MCF 10A (cell line): ENCODE results near the gene SPPL3. TPM values are rescaled to one million over a fixed set of nuclear protein-coding genes. Genes with fewer than 3 reads are reported as not detected.
"Not testable (repeated sequence)": the region's sequence is repeated elsewhere in the genome, so short reads cannot be mapped to it uniquely, and the experiment has no call there.

ENCODE experiments used
- BruUV-seq: library from RNA; stranded (reverse); fragments of 400-500 nt; replicated peaks from 2 replicates; lab custom pipeline; 2021; lab: Mats Ljungman, UMichigan
- CTCF ChIA-PET: fragments of 300-600 bp; sonication (Branson Sonifier 250); formaldehyde crosslinking; extraction: SDS; loops from one replicate; lab custom pipeline; 2021; ENCODE audit warnings: antibody characterized with exemption, inconsistent platforms; lab: Yijun Ruan, JAX
- POLR2A ChIA-PET: fragments of 300-600, 350-650 bp; sonication (Branson Sonifier 250); formaldehyde crosslinking; extraction: SDS; loops from one replicate; lab custom pipeline; 2020; ENCODE audit warnings: antibody characterized with exemption, inconsistent platforms; lab: Yijun Ruan, JAX
- DNase-seq: peaks from one replicate; pipeline ENCODE4 v3.0.0-alpha.2; 2018; ENCODE audit not compliant: unreplicated experiment
- H3K27ac Mint-ChIP-seq: one replicate; pipeline ENCODE4 v1.8.0; 2022; ENCODE audit warnings: mild to moderate bottlenecking, low read depth, mixed read lengths; ENCODE audit not compliant: unreplicated experiment
- H3K27me3 Mint-ChIP-seq: one replicate; pipeline ENCODE4 v1.8.0; 2022; ENCODE audit warnings: mixed read lengths; ENCODE audit not compliant: insufficient read depth, unreplicated experiment
- H3K36me3 Mint-ChIP-seq: one replicate; pipeline ENCODE4 v1.8.0; 2022; ENCODE audit warnings: mild to moderate bottlenecking, moderate library complexity, mixed read lengths; ENCODE audit not compliant: insufficient read depth, unreplicated experiment
- H3K4me1 Mint-ChIP-seq: one replicate; pipeline ENCODE4 v1.8.0; 2022; ENCODE audit warnings: mixed read lengths; ENCODE audit not compliant: insufficient read depth, unreplicated experiment
- H3K4me3 Mint-ChIP-seq: one replicate; pipeline ENCODE4 v1.8.0; 2022; ENCODE audit warnings: mild to moderate bottlenecking, moderate library complexity, mixed read lengths; ENCODE audit not compliant: unreplicated experiment
- H3K9me3 Mint-ChIP-seq: one replicate; pipeline ENCODE4 v1.8.0; 2022; ENCODE audit warnings: mixed read lengths; ENCODE audit not compliant: unreplicated experiment
- CTCF ChIP-seq: fragments of 200-600 bp; IDR thresholded peaks from one replicate; pipeline ENCODE4 v1.8.0; 2022; ENCODE audit warnings: antibody characterized with exemption, mild to moderate bottlenecking; ENCODE audit not compliant: unreplicated experiment
- intact Hi-C: fragments of 100-400 bp; cut with micrococcal nuclease; formaldehyde crosslinking; loops from 2 replicates; pipeline ENCODE4 v1.14.1; 2022
- total RNA-seq: library from RNA; stranded (reverse); gene quantifications from 2 replicates; pipeline ENCODE4 v1.2.3, GENCODE V29; 2022

Gene SPPL3
- total RNA-seq, 1 experiment from 2014 or later, result 32.6 TPM

GRCh38 chr12:120797677-120798642, 106.2 kb downstream of the SPPL3 start:
- intact Hi-C loops, result no loop called here
- Mint-ChIP-seq H3K4me3 (no peak overlapping the region), H3K27ac (no peak overlapping the region), H3K4me1 (peaks cover 6% of the 10 kb centered on the region), H3K27me3 (no peaks in the 10 kb centered on the region), H3K36me3 (peaks cover 13% of the 10 kb centered on the region), H3K9me3 (peaks cover 15% of the 10 kb centered on the region)
- DNase-seq, result no peak
- no TSS peak for BruUV-seq
- CTCF ChIA-PET, result interaction anchor here (0.5 to 2.6 kb wide), 4 partner anchors 51 to 238 kb away, joined by 3 to 10 read pairs (median 3); no protein-coding TSS in a partner anchor
- POLR2A ChIA-PET, result interaction anchor here (0.6 kb wide), 1 partner anchor 472 kb away, joined by 3 read pairs; no protein-coding TSS in a partner anchor
- no peak for TF ChIP-seq CTCF

DNA sequence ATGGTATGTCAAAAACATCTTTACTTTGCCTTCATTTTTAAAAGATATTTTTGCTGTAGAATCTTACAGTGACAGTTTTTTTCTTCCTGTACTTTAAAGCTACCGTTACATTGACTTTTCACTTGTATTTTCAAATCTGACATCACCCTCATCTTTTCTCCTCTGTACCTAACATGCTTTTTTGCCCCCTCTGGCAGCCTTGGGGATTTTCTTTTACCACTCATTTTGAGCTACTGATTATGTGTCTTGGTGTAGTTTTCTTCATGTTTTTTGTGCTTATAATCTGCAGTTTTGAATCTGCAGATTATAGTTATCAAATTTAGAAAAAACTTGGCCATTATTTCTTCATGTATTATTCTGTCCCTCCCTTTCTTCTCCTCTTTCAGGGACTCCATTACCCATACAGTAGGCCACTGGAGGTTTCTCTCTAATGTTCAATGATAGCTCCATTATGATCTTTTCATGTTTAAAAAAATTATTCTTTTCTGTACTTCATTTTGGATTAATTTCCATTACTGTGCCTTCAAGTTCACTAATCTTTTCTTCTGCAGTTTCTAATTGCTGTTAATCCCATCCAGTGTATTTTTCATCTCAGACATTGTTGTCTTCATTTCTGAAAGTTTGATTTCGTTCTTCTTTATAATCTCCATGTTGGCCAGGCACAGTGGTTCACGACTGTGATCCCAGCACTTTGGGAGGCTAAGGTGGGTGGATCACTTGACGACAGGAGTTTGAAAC, 108.5 kb downstream of the SPPL3 start:
- peaks cover 15% of the 10 kb centered on the region for H3K36me3 Mint-ChIP-seq
- ChIA-PET POLR2A (interaction anchor here (0.6 kb wide), 1 partner anchor 15 kb away, joined by 3 read pairs; no protein-coding TSS in a partner anchor), CTCF (interaction anchor here (0.5 to 0.8 kb wide), 3 partner anchors 90 to 638 kb away, joined by 3 to 4 read pairs (median 3); no protein-coding TSS in a partner anchor)
- intact Hi-C loops, result no loop called here
- peaks cover 15% of the 10 kb centered on the region for H3K9me3 Mint-ChIP-seq
- no peaks in the 10 kb centered on the region for H3K4me1 Mint-ChIP-seq
- H3K27ac Mint-ChIP-seq, result no peak overlapping the region
- H3K4me3 Mint-ChIP-seq, result no peak overlapping the region
- H3K27me3 Mint-ChIP-seq, result no peaks in the 10 kb centered on the region
- no peak for TF ChIP-seq CTCF
- BruUV-seq, result no TSS peak
- DNase-seq, result no peak

DNA sequence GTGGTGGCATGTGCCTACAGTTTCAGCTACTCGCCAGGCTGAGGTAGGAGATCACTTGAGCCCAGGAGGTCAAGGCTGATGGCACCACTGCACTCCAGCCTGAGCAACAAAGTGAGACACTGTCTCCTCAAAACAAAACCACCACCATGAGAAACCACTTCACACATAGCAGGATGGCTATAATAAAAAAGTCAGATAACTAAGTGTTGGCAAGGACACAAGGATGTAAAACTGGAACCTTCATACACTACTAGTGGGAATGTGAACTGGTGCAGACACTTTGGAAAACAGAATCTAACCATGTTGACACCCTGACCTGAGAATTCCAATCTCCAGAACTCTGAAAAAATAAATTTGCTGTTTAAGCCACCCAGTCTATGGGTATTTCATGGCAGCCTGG, 110.8 kb downstream of the SPPL3 start:
- Mint-ChIP-seq H3K4me1 (no peaks in the 10 kb centered on the region), H3K27me3 (no peaks in the 10 kb centered on the region), H3K27ac (no peak overlapping the region), H3K36me3 (peaks cover 34% of the 10 kb centered on the region), H3K9me3 (peaks cover 15% of the 10 kb centered on the region), H3K4me3 (no peak overlapping the region)
- intact Hi-C loops, result no loop called here
- no TSS peak for BruUV-seq
- no peak for TF ChIP-seq CTCF
- POLR2A ChIA-PET, result interaction anchor here (1.1 kb wide), 1 partner anchor 36 kb away, joined by 3 read pairs; no protein-coding TSS in a partner anchor
- no peak for DNase-seq
- CTCF ChIA-PET, result no interaction called here

DNA sequence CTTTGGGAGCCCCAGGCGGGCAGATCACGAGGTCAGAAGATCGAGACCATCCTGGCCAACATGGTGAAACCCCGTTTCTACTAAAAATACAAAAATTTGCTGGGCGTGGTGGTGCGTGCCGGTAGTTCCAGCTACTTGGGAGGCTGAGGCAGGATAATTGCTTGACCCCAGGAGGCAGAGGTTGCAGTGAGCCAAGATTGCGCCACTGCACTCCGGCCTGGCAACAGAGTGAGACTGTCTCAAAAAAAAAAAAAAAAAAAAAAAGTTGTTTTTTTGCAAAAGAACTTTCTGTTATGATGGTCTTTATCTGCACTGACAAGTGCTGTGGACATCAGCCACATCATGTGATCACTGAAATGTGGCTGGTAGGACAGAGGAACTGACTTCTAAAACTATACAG, 111.7 kb downstream of the SPPL3 start:
- H3K27ac Mint-ChIP-seq, DNase-seq, H3K27me3 Mint-ChIP-seq, H3K4me1 Mint-ChIP-seq, BruUV-seq, H3K4me3 Mint-ChIP-seq, intact Hi-C loops: not testable (repeated sequence)
- ChIA-PET POLR2A (interaction anchor here (0.6 kb wide), 1 partner anchor 32 kb away, joined by 4 read pairs; no protein-coding TSS in a partner anchor), CTCF (interaction anchor here (0.6 to 0.7 kb wide), 2 partner anchors 645 to 1094 kb away, joined by 3 read pairs; no protein-coding TSS in a partner anchor)
- peaks cover 27% of the 10 kb centered on the region for H3K36me3 Mint-ChIP-seq
- peaks cover 15% of the 10 kb centered on the region for H3K9me3 Mint-ChIP-seq
